Panc1 (cell line): Measurements from ENCODE around the gene TRAF3IP1. TPM values are rescaled to one million over a fixed set of nuclear protein-coding genes. Genes with fewer than 3 reads are reported as not detected.
"Not testable (repeated sequence)": the region's sequence is repeated elsewhere in the genome, so short reads cannot be mapped to it uniquely, and the experiment has no call there.

Source experiments
- ATAC-seq: fragments of 200-7000 bp; cut with Tn5 transposase; 2 replicates; pipeline ENCODE4 v1.9.1; 2020; ENCODE audit warnings: mild to moderate bottlenecking, moderate library complexity
- BruUV-seq: library from RNA; stranded (reverse); fragments of 400-500 nt; replicated peaks from 2 replicates; lab custom pipeline; 2021; lab: Mats Ljungman, UMichigan
- CTCF ChIA-PET: fragments of 300-600 bp; sonication (Branson Sonifier 250); formaldehyde crosslinking; loops from one replicate; lab custom pipeline; 2022; ENCODE audit warnings: antibody characterized with exemption; lab: Charles Lee
- POLR2A ChIA-PET: fragments of 300-600 bp; sonication (Branson Sonifier 250); formaldehyde crosslinking; loops from one replicate; lab custom pipeline; 2022; ENCODE audit warnings: antibody characterized with exemption; lab: Charles Lee
- DNase-seq: peaks from one replicate; pipeline ENCODE4 v3.0.0-alpha.2; 2010; ENCODE audit warnings: low read depth, low spot score
- H3K27ac ChIP-seq: 2 replicates; pipeline ENCODE4 v1.5.1; 2011; ENCODE audit warnings: mild to moderate bottlenecking, low read length, inconsistent platforms
- H3K27me3 ChIP-seq: fragments of 200-500 bp; sonication (Bioruptor generic); 2 replicates; pipeline ENCODE4 v1.6.0; 2014; ENCODE audit warnings: low read length, inconsistent platforms; ENCODE audit not compliant: control insufficient read depth, insufficient read depth
- H3K36me3 ChIP-seq: fragments of 200-500 bp; sonication (Bioruptor generic); 2 replicates; pipeline ENCODE4 v1.5.1; 2014; ENCODE audit warnings: inconsistent platforms, mild to moderate bottlenecking, low read length, moderate library complexity; ENCODE audit not compliant: control insufficient read depth, insufficient read depth
- H3K4me1 ChIP-seq: 2 replicates; pipeline ENCODE4 v1.5.1; 2011; ENCODE audit warnings: inconsistent platforms, mild to moderate bottlenecking, low read length, moderate library complexity; ENCODE audit not compliant: control insufficient read depth, insufficient read depth
- H3K4me3 ChIP-seq, 2 experiments: 2 replicates each; pipeline ENCODE4 v1.5.1; 2011 to 2012; ENCODE audit warnings: low read depth in 2 of 2, low read length in 2 of 2, mild to moderate bottlenecking in 2 of 2, inconsistent platforms in 1 of 2, moderate library complexity in 1 of 2
- H3K9me3 ChIP-seq: fragments of 200-500 bp; sonication (Bioruptor generic); 2 replicates; pipeline ENCODE4 v1.5.1; 2014; ENCODE audit warnings: low read depth, mild to moderate bottlenecking, inconsistent platforms, low read length, moderate library complexity; ENCODE audit not compliant: control insufficient read depth, insufficient read depth
- CTCF ChIP-seq: fragments of 450-650 bp; IDR thresholded peaks from 2 replicates; pipeline ENCODE4 v1.5.1; 2017; ENCODE audit warnings: mild to moderate bottlenecking
- POLR2AphosphoS5 ChIP-seq: IDR thresholded peaks from 2 replicates; pipeline ENCODE4 v1.6.1; 2012; ENCODE audit warnings: mild to moderate bottlenecking, low read depth, low read length, moderate library complexity
- REST ChIP-seq, 2 experiments: IDR thresholded peaks; 2 replicates each; pipeline ENCODE4 v1.6.1; 2011 to 2012; ENCODE audit warnings: low read depth in 2 of 2, control low read depth in 1 of 2, low read length in 1 of 2, mild to moderate bottlenecking in 1 of 2, moderate library complexity in 1 of 2; ENCODE audit not compliant: insufficient read depth in 1 of 2
- SIN3A ChIP-seq: IDR thresholded peaks from 2 replicates; pipeline ENCODE4 v1.6.1; 2012; ENCODE audit warnings: low read depth, mild to moderate bottlenecking, low read length, moderate library complexity, borderline replicate concordance; ENCODE audit not compliant: insufficient read depth
- TCF7L2 ChIP-seq: IDR thresholded peaks from 2 replicates; pipeline ENCODE4 v1.6.1; 2011; ENCODE audit warnings: mild to moderate bottlenecking, low read depth, low read length, inconsistent platforms
- in situ Hi-C: cut with HindIII; loops from 2 replicates; pipeline ENCODE4 v1.10.0; 2016; ENCODE audit warnings: low sequenced_read_pairs, low pct_unique_long_range_greater_than_20kb
- intact Hi-C: fragments of 100-400 bp; cut with micrococcal nuclease; formaldehyde crosslinking; loops from one replicate; pipeline ENCODE4 v1.10.0; 2022; ENCODE audit not compliant: unreplicated experiment
- total RNA-seq: library from RNA; stranded (reverse); gene quantifications from one replicate; pipeline ENCODE4 v1.2.1, GENCODE V29; 2021; ENCODE audit not compliant: unreplicated experiment

TRAF3IP1 gene
- total RNA-seq, 1 experiment from 2014 or later, result 23.4 TPM

DNA sequence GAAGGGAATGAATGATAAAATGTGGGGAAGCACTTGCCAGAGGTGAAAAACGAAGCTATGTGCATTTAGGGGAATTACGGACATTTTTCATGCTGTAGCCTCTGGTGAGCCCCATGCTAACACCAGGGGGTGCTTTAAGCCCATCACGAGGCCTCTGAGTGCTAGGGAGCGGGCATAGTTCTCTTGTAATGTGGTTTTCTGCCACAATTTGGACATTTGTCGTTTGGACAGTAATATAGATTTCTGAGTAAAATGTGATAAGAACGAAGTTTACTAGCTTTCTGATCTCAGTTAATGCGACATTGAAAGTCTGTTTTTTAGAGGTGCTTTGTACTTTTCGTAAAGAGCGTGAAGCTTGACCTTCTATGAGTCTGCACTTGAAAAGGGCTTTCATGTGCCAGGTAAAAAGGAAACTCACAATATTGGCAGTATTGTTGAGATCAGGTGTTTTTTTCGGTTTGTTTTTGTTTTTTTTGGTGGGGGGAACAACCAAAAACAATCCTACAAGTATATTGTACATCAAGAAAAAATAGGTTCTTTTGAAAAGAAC is 50.6 kb downstream of the TRAF3IP1 start:
- H3K36me3 ChIP-seq, result no peaks in the 10 kb centered on the region
- peak; percentile 97 for ATAC-seq
- peak; percentile 56 for DNase-seq
- ChIA-PET CTCF (interaction anchor here (0.5 to 0.7 kb wide), 2 partner anchors 60 to 129 kb away, joined by 3 read pairs; no protein-coding TSS in a partner anchor), POLR2A (no interaction called here)
- intact Hi-C loops, result loop anchor here (2.0 kb wide), 1 partner anchor 92 kb away; no protein-coding TSS in a partner anchor
- TF ChIP-seq SIN3A, result no peak
- no peak for TF ChIP-seq REST (IDR thresholded peaks at IDR 0.05; ENCODE audit: insufficient read depth in 1 of 2, low read depth in 2 of 2, low read length in 1 of 2)
- no peak for TF ChIP-seq POLR2AphosphoS5
- peak; percentile 88 for TF ChIP-seq CTCF
- no peak for TF ChIP-seq TCF7L2
- in situ Hi-C loops, result no loop called here
- no peaks in the 10 kb centered on the region for H3K27me3 ChIP-seq
- no peak overlapping the region for H3K27ac ChIP-seq
- H3K9me3 ChIP-seq, result no peaks in the 10 kb centered on the region
- no peaks in the 10 kb centered on the region for H3K4me1 ChIP-seq
- BruUV-seq, result no TSS peak
- no peak overlapping the region for H3K4me3 ChIP-seq

DNA sequence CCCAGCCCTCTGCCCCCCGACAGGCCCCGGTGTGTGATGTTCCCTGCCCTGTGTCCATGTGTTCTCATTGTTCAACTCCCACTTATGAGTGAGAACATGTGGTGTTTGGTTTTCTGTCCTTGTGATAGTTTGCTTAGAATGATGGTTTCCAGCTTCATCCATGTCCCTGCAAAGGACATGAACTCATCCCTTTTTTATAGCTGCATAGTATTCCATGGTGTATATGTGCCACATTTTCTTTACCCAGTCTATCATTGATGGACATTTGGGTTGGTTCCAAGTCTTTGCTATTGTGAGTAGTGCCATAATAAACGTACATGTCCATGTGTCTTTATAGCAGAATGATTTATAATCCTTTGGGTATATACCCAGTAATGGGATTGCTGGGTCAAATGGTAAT is 52.0 kb downstream of the TRAF3IP1 start:
- DNase-seq, H3K4me1 ChIP-seq, BruUV-seq, H3K4me3 ChIP-seq, POLR2A ChIA-PET, H3K27me3 ChIP-seq, CTCF ChIA-PET, H3K27ac ChIP-seq, H3K9me3 ChIP-seq, intact Hi-C loops, H3K36me3 ChIP-seq, in situ Hi-C loops, ATAC-seq: not testable (repeated sequence)

- ChIA-PET CTCF (no interaction called here), POLR2A (no interaction called here)
- DNase-seq, result no peak
These were observed 56.6 kb downstream of the TRAF3IP1 start for GRCh38 chr2:238376884-238377391.

More at GRCh38 chr2:238376884-238377391, 56.6 kb downstream of the TRAF3IP1 start:
- Histone ChIP-seq H3K27me3 (no peaks in the 10 kb centered on the region), H3K27ac (no peak overlapping the region), H3K4me3 (no peak overlapping the region), H3K36me3 (no peaks in the 10 kb centered on the region), H3K4me1 (no peaks in the 10 kb centered on the region), H3K9me3 (no peaks in the 10 kb centered on the region)
- no peak for ATAC-seq
- no peak for TF ChIP-seq SIN3A
- TF ChIP-seq TCF7L2, result no peak
- TF ChIP-seq REST (IDR thresholded peaks at IDR 0.05; ENCODE audit: insufficient read depth in 1 of 2, low read depth in 2 of 2, low read length in 1 of 2), result no peak
- no peak for TF ChIP-seq POLR2AphosphoS5
- TF ChIP-seq CTCF, result no peak
- intact Hi-C loops, result no loop called here
- in situ Hi-C loops, result no loop called here
- BruUV-seq, result no TSS peak
